GM10248 (cell line): ENCODE data around the gene TLE1.
"Not testable (repeated sequence)": the region's sequence is repeated elsewhere in the genome, so short reads cannot be mapped to it uniquely, and the experiment has no call there.

ENCODE experiments used
- CTCF ChIA-PET: fragments of 300-600 bp; sonication (Branson Sonifier 250); formaldehyde crosslinking; extraction: SDS; loops from one replicate; lab custom pipeline; 2021; ENCODE audit warnings: antibody characterized with exemption; lab: Yijun Ruan, JAX
- POLR2A ChIA-PET: fragments of 350-650 bp; sonication (Branson Sonifier 250); formaldehyde crosslinking; extraction: SDS; loops from one replicate; lab custom pipeline; 2020; ENCODE audit warnings: antibody characterized with exemption; lab: Yijun Ruan, JAX
- DNase-seq: peaks from one replicate; pipeline ENCODE4 v3.0.0; 2012; ENCODE audit errors: extremely low spot score
- CTCF ChIP-seq: IDR thresholded peaks from 2 replicates; pipeline ENCODE4 v1.5.1; 2012; ENCODE audit warnings: mild to moderate bottlenecking, low read depth; ENCODE audit errors: extremely low read depth, missing control alignments, control extremely low read depth

The TLE1 gene

GRCh38 chr9:81705578-81705977 lies 16.2 kb upstream of the TLE1 start:
- ChIA-PET CTCF (interaction anchor here (1.7 kb wide), 1 partner anchor 9 kb away, joined by 6 read pairs; no protein-coding TSS in a partner anchor), POLR2A (no interaction called here)
- no peak for TF ChIP-seq CTCF
- no peak for DNase-seq

- DNase-seq = no peak
- CTCF ChIA-PET = no interaction called here
- no peak for TF ChIP-seq CTCF
- POLR2A ChIA-PET = no interaction called here
These were observed 5.2 kb upstream of the TLE1 start for GRCh38 chr9:81694541-81694940.

GRCh38 chr9:81693671-81694378 lies 4.5 kb upstream of the TLE1 start:
- POLR2A ChIA-PET = no interaction called here
- no peak for TF ChIP-seq CTCF
- CTCF ChIA-PET = no interaction called here
- no peak for DNase-seq

GRCh38 chr9:81690251-81690851 lies 1.0 kb upstream of the TLE1 start:
- CTCF ChIA-PET = no interaction called here
- no peak for DNase-seq
- POLR2A ChIA-PET = no interaction called here
- no peak for TF ChIP-seq CTCF

GRCh38 chr9:81689093-81689342 lies 329 bp downstream of the TLE1 start:
- POLR2A ChIA-PET, DNase-seq, CTCF ChIA-PET: not testable (repeated sequence)

GRCh38 chr9:81688262-81689092 lies 870 bp downstream of the TLE1 start:
- POLR2A ChIA-PET, DNase-seq, CTCF ChIA-PET: not testable (repeated sequence)

GRCh38 chr9:81687521-81688261 lies 1.7 kb downstream of the TLE1 start:
- POLR2A ChIA-PET = no interaction called here
- CTCF ChIA-PET = no interaction called here

More at GRCh38 chr9:81687521-81688261, 1.7 kb downstream of the TLE1 start:
- peak; percentile 15 for DNase-seq
- no peak for TF ChIP-seq CTCF
